Activated CD8-positive, alpha-beta memory T cell treated with anti-CD3 and anti-CD28 coated beads for 48 hours (primary cell): ENCODE results near the gene MYOM3.

Source experiments
- DNase-seq, 3 experiments: peaks; one replicate each; pipeline ENCODE4 v3.0.0-alpha.2; 2020; ENCODE audit warnings: low read depth in 2 of 3, low spot score in 2 of 3

MYOM3 gene

DNA sequence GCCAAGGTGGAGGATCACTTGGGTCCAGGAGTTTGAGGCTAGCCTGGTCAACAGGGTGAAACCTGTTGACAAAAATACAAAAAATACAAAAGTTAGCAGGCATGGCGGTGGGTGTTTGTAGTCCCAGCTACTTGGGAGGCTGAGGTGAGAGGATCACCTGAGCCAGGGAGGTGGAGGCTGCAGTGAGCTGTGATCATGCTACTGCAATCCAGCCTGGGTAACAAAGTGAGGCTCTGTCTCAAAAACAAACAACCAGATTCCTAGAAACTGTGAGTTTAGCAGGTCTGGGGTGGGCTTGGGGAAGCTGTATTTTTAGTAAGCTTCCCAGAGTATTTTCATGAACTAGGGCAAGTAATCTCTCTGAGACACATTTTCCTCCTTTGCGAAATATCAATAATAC, 5.2 kb upstream of the MYOM3 start:
- DNase-seq: no peak

DNA sequence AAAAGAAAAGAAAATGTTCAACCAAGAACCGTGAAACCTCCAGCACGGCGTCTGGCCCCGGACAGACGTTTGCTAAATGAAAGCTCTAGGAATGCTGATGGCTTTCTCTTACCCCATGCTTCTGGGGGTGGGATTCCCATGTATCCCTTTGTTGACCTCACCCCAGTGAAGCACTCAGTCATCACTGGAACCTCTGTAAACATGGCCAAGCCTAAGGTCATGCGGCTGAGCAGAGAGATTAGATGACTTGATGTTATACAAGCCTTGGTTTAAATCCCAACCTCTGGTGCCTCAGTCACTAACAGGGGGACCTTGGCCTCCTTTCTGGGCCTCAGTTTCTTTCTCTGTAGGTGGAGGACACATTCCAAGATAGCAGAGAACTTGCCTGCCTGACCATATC, 2.8 kb upstream of the MYOM3 start:
- DNase-seq: no peak

DNA sequence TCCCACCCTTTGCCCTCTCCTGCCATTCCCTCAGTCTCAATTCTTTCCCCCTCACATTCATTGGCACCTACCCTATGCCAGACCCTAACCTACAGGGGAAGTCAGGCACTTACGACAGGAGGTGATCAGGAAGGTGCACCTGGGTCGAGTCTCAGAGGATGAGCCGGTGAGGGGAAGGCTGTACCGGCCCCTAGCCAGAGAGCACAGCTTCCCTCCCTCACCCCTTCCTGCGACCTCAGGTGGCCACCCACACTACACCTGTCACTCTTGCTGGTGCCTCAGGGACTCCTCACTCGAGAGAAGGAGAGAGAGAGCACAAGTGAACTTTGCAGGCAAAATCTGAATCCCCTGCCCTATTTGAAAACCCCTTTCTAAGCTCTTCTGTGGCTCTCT, 1.7 kb upstream of the MYOM3 start:
- DNase-seq: no peak

DNA sequence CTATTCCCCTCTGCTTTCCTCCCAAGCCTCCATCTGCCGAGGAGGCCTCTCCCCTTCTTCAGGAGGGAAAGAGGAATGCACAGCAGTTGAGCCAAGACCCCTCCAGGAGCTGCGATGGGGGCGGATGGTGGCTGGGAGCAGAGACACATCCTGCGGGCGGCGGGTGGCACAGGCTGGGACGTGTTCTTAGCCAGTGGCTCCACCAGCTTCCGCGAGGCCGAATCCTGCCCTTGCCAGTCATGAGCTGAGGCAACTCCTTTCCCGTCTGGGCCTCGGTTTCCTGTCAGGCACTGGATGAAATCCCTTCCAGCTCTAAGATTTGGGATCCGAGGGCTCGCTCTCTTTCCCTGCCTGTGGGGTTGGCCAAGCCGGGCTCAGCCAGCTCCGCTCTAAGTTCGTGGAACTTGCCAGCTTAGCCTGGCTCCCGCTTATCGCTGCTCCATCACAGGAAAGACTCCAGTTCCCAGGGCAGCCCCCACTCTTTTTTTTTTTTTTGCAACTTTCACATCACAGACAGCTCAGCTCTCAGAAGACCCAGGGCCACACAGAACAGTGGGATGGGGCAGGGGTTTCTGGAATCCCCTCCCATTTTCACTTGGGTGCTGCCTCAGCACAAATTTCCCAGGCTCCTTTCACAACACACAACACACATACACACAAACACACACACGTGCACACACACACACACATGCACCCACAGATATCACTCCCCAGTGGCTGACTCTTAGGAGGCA, 506 bp downstream of the MYOM3 start:
- no peak for DNase-seq

DNA sequence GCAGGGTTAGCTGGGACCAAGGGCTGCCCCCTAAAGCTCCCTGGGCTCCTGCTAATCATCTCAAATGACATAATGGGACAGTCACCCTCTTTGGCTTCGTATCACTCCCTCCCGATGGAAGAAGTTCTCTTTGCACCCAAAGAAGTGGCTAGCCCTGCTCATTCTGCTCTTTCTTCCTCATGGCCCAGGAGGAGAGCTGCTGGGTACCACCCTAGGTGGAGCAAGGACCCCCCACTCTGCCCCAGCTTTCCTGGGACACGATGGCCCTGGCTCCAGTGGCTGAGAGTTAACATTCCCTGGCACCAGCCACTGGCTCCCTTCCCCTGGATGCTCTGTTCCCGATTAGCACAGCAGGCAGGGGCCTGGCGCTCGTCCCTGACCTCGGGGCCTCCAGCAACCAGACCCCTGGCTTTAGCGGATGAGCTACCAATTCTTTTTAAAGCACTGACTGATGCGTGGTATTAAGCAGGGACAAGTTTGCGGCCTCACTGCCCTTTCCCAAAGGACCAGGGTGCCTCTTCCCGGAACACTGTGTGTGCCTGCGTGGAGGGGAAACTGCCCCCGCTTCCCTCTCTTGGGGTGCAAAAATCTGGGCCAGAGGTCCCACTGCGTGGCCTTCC, 1.2 kb downstream of the MYOM3 start:
- no peak for DNase-seq

DNA sequence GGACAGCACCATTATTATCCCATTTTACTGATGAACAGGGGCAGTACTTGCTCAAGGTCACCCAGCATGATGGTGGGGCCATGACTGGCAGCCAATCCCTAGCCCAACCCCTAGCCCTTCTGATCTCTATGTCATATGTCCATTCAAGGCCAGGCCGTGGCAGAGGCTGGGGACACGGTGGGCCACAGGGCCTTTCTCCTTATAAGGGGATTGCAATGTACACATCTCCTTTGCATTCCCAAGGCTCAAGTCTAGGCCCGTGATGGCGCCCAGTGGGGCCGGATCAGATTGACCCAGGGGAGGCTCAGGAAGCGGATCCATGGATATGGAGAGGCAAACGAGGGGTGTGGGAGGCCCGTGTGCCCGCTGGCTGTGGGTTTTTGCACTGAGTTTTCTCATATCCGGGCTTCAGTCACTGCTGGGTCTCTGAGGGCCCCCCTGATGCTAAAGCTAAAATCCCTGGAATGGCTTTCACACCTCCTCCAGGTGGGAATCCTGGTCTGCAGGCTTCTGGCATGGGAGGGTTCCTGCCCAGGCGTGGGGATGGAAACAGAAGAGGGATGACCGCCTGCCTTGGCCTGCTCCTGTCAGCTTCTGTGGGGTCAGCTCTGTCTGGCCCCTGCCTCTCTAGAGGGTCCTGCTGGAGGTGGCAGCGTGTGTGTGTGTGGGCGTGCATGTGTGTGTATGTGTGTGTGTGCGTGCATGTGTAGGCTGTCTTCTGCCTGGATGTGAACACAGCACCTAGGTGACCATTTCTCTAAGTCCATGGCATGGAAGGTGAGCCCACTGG, 2.1 kb downstream of the MYOM3 start:
- DNase-seq: no peak

DNA sequence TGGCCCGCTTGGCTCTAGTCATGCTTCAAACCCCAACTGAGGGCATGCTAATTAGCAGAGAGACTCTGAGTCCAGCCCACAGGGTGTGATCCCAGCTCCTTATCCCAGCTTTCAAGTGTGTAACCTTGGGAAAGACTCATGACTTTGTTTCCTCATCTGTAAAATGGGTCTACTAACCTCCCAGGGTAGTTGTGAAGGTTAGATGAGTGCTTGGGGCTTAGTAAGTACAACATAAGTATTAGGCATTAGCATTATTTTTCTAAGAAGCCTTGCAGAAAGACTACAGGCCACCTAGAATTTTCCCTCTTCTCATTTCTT, 2.8 kb downstream of the MYOM3 start:
- DNase-seq: no peak

DNA sequence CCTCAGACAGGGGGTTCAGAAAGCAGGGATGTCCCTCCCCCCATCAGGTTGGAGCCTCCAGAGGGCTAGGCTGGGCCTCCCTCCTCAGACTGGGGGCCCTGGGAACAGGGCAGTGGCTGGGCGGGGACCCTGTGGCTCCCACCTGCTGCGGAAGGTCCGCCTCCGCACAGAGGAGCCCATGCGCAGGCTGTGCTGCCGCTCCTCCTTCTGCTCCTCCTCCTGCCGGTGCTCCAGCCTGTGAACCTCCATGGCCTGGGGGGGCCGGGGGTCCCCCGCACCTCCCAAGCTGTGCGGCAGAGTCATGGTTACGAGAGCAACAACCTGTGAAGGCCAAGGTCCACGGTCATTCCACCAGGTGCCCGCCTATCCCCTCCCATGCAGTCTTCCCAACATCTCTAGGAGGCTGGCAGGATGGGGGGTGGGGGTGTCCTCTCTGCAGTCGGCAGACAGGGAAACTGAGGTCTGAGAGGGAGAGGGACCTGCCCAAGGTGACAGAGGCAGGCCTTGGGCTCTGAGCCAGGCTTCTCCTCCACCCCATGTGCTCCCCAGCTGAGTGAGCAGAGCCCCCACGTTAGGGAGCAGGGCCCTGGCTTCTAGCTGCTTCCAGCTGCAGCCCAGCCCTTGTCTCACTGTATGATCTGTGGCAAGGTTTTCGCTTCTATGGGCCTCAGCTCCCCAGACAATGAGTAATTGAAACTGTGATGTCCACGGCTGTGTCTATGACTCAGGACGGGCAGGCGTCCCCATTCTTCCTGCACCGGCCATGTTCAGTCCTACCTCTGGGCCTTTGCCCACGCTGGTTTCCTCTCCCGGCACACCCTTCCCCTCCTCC, 3.4 kb downstream of the MYOM3 start:
- DNase-seq: no peak

DNA sequence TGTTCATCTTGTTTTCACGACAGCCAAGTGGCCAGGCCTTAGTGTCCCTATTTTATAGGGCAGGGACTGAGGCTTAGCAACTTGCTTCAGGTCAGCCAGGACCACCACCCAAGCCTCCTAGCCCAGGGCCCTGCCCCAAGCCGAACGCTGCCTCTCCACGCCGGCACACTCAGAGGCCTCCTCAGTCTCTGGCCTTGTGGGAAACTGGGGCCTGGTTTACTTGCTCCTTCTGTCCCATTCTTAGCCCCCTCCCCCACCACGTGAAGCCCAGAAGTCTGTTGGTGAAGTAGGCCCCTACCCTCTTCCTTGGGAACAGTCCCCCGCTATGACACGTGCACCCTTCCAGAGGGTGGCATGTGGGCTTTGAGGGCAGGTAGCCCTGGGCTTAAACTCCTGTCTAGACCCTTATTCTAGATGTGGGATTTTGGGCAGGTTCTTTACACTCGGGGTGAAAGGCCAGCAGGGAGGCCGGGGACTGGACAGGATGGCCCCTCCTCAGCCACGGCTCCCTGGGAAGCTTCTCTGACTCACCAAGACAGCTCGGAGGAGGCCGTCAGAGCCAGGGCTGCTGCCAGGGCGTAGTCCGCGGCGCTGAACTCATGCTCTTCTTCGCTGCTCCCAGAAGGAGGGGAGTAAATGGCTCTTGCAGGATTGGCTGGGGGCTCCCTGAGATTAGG, 4.3 kb downstream of the MYOM3 start:
- no peak for DNase-seq

DNA sequence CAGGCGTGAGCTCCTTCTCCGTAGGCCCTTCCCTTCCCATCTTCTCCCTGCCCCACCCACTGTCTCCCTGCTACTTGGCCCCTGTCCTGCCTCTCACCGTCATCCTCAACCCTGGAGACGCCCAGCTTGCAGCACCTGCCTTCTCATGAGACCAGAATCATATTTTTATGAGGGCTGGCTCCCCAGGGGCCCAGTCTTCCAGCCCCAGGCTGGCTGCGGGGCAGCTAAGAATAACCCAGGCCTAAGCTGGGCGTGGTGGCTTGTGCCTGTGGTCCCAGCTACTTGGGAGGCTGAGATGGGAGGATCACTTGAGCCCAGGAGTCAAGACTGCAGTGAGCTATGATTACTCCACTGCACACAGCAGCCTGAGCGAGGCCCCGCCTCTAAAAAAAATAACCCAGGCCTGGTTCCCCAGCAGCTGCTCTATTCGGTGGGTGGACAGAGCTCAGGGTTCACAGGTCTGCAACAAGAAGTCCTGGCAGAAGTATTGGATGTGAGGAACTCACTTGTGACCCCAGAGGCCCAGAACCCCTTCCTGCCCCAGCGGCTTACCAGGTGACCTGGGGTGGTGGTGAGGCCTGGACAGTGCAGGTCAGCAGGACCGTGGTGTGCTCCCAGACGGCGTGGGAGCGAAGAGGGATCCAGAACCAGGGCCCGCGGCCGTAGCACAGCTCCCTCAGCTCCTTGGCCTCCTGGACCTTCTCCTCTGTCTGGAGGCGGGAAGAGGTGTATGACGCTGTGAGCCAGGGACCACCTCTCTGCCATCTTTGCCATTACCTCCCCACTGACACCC, 6.4 kb downstream of the MYOM3 start:
- DNase-seq: no peak

DNA sequence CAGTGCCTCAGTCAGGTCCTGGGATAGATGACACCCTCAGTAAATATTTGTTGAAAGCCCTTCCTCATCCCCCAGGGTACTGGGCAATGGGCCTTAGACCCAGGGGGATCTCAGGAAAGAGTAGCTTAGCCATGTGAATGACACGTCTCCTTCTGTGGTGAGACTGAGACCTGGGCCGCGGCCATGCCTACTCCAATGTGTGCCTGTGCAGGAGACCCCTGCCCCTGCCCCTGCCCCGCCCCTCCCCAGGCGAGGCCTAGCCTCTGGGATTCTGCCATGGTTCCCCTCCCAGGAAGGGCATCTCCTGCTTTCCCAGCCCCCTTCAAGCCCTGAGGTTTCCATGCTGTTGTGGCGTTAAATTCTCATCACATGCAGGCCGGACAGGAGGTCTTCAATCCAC, 7.1 kb downstream of the MYOM3 start:
- no peak for DNase-seq

DNA sequence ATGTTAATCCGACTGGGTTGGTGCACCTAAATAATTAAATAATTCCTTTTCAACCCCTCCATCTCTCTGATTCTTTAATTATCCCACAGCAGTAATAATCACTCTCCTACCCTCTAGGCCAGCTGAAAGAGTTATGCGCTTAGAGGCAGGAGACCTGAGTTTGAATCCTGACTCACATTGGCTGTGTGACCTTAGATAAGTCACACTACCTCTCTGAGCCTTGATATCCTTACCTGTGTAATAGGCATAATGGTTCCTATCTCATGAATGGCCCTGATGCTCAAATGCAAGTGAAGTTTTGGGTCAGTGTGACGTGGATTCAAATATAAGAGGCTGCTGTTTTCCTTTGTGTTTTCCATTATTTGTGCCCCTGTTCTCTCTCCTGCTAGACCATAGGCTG, 8.1 kb downstream of the MYOM3 start:
- no peak for DNase-seq

DNA sequence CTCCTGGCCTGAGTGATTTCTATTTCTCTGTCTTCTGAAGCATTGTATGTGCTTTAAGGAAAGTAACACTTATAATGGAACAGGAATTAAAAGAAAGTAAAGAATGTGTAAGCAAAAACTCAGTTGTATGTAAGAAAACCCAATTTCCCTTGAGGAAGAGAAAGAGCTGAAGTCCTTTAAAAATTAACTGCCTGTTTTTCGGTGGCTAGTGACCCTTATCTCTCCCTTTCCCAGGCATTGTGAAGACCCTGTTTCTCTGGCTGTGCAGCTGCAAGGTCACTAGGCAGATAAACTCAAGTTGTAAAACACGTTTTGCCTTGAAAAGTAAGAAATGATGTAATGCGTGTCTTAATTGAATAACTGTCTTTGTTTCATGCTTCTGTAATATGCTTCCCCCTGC, 8.5 kb downstream of the MYOM3 start:
- DNase-seq: no peak

DNA sequence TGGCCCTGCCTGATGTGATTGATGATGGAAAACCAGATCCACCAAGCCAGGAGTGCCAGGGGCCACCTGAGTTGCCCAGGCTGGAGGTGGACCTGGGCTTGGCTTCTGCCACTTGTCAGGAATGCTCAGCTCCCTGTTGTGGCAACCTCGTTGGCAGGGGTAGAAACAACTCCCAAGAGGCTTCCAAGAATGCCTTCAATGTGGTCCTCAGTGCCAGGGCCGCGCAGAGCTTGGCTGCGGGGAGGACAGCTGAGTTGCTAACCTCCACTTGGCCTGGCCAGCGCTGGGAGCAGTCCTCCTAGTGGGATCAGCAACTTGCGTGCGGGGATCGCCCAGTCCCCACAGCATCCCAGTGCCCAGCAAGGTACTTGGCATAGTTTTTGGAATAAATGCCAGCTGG, 9.0 kb downstream of the MYOM3 start:
- DNase-seq: no peak

DNA sequence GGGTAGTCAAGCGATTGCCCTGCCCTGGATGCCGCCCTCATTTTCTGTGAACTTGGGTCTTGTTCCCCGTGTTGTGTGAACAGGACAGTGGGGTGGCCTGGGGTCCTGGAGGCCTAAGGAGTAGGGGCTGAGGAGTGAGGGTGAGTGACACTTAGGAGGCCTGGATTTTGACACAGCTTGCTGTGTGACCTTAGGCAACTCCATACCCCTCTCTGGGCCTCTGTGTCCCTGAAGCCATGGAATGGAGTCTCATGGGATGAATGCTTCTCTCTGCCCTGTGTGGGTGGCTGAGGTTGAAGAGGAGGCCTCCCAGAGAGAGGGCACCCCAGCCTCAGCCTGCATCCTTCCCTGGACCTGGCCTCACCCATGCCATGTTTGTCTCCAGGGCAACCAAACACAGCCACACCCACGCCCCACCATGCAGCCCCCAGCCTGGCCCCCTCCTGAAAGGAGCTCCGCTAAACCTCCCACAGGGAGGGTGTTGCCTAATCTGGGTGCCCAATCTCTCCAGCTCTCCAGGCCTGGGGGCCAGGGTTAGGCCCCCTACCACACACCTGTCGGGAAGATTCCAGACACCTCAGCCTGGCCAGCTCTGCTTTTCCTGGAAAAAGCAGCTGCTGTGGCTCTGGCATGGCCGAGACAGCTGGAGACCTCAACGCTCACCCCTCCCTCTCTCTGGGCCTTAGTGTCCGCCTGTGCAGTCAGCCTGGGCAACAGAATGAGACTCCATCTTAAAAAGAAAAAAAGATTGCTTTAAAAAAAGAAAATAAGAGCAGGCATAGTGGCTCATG, 9.9 kb downstream of the MYOM3 start:
- no peak for DNase-seq

DNA sequence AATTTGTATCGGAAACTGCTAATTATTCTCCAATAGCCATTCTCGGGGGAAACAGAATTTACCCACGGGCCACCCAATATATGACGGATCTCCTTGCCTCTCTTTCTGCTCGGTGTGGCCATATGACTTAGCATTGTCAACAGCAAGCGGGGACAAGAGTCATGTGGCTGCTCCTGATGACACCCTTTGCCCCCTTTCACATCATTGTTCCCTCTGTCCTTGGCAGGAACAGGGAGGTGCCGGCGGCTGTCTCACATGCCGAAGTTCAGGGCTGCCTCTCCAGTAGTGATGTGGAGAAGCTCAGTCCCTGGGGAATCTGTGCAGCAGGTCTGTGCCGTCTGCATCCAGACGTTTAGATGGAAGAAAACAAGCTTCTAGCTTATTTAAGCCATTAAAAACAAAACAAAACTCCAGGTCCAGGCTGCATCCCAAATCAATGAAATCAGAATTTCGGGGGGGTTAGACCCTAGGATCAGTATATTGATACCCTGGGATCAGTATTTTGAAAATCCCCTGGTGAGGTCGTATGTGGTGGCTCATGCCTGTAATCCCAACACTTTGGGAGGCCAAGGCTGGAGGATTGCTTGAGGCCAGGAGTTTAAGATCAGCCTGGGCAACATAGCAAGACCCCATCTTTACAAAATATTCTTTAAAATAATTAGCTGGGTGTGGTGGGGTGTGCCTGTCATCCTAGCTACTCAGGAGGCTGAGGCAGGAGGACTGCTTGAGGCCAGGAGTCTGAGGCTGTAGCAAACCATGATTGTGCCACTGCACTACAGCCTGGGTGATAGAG, 10.8 kb downstream of the MYOM3 start:
- DNase-seq: no peak

DNA sequence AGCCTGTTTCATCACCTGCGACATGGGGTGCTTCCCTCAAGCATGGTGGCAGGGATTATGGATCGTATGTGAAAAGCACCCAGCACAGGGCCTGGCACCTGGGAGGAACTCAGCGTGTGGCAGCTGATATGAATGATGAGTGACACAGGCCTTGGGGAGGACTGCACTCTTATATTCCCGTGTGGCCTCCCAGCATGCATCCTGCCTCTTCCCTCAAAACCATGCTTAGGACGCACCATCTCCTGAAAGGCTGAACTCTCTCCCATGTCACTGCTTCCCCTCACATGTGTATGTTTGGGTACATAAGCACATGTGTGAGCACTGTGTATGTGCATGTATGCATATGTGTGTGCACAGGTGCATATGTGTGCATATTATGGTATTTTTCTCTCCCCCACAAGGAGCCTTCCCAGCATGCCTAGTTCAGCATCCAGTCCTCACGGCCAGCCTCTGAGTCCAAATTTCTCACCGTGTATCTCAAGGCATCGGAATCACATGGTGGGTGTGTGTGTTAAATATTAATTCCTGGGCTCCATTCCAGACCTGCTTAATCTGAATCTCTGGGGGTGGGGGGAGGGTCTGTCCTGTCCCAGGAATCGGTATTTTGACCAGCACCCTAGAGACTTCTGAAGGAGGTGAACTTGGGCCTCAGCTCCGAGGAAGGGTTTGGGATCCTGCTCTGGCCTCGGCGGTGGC, 12.8 kb downstream of the MYOM3 start:
- DNase-seq: no peak

DNA sequence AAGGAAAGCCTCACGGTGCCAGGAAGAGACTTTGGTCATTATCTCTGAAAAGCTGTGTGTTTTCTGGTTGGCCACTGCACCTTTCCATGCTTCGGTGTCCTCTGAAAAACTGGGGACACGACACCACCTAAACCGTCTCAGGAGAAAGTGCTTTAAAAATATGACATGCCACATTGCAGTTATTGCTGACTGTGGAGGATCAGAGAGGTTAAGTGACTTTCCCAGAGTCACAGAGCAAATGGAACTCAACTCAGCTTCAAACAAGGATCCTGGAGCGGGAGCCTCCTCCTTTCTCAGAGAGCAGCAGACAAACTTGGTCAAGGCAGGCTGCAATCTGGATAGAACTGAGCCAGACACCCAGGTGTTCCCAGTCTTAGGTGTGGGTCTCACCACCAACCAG, 13.8 kb downstream of the MYOM3 start:
- DNase-seq: no peak
